ENCODE measurements around the gene FAM229A. TPM values are rescaled to one million over a fixed set of nuclear protein-coding genes. Genes with fewer than 3 reads are reported as not detected.

Gene FAM229A
- total and polyA plus RNA-seq, 9 of the 15 experiments (the other 6 are each of a cell fraction or from before 2014, with no cell fraction given) = 0.04 to 21.6 (median 7.4) TPM

DNA sequence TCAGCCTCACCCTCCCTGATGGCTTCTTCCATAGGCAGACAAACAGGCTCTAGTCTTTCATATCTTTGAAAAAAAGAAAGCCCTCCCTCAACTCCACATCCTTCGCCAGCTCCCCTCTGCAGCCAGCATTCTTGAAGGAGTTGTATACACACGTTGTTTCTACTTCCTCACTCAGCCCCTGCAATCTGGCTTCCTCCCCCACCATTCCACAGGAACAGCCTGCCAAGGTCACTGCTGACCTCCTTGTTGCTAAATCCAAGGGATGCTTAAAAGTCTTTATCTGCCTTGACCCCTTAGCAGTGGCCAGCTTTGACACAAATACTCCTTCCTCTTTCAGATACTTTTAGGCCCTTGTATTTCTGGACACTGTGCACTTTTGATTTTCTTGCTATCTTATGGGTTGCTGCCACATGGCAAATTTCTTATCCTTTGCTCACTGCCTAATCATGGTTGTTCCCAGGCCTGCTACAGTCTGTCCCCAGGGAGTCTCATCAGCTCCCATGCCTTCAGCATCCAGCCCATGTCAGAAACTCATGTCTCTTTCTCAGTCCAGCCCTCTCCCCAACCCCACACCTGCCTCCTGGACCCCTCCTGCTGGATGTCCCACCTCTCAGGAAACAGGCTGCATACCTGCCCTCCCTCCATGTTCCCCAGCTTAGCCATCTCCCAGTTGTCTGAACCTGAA lies 8.3 kb downstream of the FAM229A start (continued):
- TF ChIP-seq RCOR1 (IDR thresholded peaks at IDR 0.05; ENCODE audit: borderline replicate concordance in 1 of 2, low read depth in 2 of 2, low read length in 2 of 2) (peak; percentile 42 to 81; a peak in 3 of 4 replicates), PCBP1 (IDR thresholded peaks at IDR 0.05; ENCODE audit: low read depth, low read length, poor library complexity, severe bottlenecking) (no peak), ZBTB49 (CRISPR knock-in tag; IDR thresholded peaks at IDR 0.05; ENCODE audit: borderline replicate concordance) (no peak), SOX6 (IDR thresholded peaks at IDR 0.05) (peak; percentile 25; the same call in 1 of the 2 replicates), DLX4 (CRISPR knock-in tag; IDR thresholded peaks at IDR 0.05) (no peak), ZNF174 (CRISPR knock-in tag; IDR thresholded peaks at IDR 0.05) (no peak), BHLHE40 (IDR thresholded peaks at IDR 0.05; ENCODE audit: low read length) (peak; percentile 40; the same call in 1 of the 2 replicates), ZBTB34 (CRISPR knock-in tag; IDR thresholded peaks at IDR 0.05) (no peak), TEAD4 (IDR thresholded peaks at IDR 0.05; ENCODE audit: low read length) (peak; percentile 61; the same call in 1 of the 2 replicates), TEAD4 (CRISPR knock-in tag; IDR thresholded peaks at IDR 0.05; ENCODE audit: borderline replicate concordance) (no peak)

Measured in K562 (cell line).